Colonic mucosa (tissue), 4 donors: ENCODE measurements around the gene TPP1. TPM values are rescaled to one million over a fixed set of nuclear protein-coding genes. Genes with fewer than 3 reads are reported as not detected.

Source experiments
- DNase-seq: peaks from one replicate; pipeline ENCODE4 v3.0.0-alpha.2; 2020
- H3K27ac ChIP-seq: fragments of 200-600 bp; one replicate; pipeline ENCODE4 v1.8.0; 2021
- H3K27me3 ChIP-seq: fragments of 200-600 bp; one replicate; pipeline ENCODE4 v1.8.0; 2021
- H3K36me3 ChIP-seq: fragments of 200-600 bp; one replicate; pipeline ENCODE4 v1.8.0; 2021
- H3K4me1 ChIP-seq: fragments of 200-600 bp; one replicate; pipeline ENCODE4 v1.8.0; 2021; ENCODE audit warnings: mild to moderate bottlenecking
- H3K4me3 ChIP-seq: fragments of 200-600 bp; one replicate; pipeline ENCODE4 v1.8.0; 2021
- H3K9ac ChIP-seq, 2 donors: one replicate each; pipeline ENCODE4 v1.7.0; 2013; ENCODE audit warnings: control low read depth in 2 of 2, low read depth in 2 of 2, low read length in 2 of 2
- H3K9me3 ChIP-seq: fragments of 200-600 bp; one replicate; pipeline ENCODE4 v1.8.0; 2021
- intact Hi-C: fragments of 100-400 bp; cut with DNase I; formaldehyde crosslinking; loops from one replicate; pipeline ENCODE4 v1.14.1; 2022
- total RNA-seq, 2 donors: library from RNA; stranded (reverse); fragmentation: NEBNext Ultra II Directional in 1 of 2; extraction: Animal tissue kit (Norgen Biotek cat#: 25700) in 1 of 2; gene quantifications; one replicate each; pipeline ENCODE4 v1.2.1, GENCODE V29; 2021
- TF ChIP-seq, protein P1 (sequence below): fragments of 200-600 bp; IDR thresholded peaks from one replicate; pipeline ENCODE4 v1.8.0; 2022; ENCODE audit warnings: antibody characterized with exemption, mild to moderate bottlenecking
- donor health status: healthy.
- donor health status: DM: no; HTN: no; CAD: no.
- donor health status: DM: no; HTN: no; CAD: no.

TPP1 gene
- total RNA-seq, 2 donors from 2014 or later: 83.4 to 123 TPM

DNA sequence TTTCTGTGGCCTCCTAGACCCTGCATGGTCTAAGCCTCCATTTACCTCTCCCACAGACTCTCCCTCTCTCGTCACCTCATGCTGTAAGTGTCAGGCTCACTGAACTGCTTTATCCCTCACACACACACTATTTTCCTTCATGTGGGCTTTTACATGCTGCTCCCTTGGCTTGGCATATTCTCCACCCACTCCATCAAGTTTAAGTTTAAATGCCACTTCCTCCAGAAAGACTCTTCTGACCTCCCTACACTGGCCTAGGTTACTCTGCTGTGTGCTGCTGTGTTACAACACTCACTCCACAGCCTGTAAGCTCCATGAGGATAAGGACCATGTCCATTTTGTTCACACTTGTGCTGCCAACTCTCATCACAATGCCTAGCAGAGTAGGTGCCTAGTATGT, 33.9 kb upstream of the TPP1 start:
- no peaks in the 10 kb centered on the region for H3K36me3 ChIP-seq
- H3K4me3 ChIP-seq: no peak overlapping the region
- no peaks in the 10 kb centered on the region for H3K9me3 ChIP-seq
- TF ChIP-seq, protein P1, sequence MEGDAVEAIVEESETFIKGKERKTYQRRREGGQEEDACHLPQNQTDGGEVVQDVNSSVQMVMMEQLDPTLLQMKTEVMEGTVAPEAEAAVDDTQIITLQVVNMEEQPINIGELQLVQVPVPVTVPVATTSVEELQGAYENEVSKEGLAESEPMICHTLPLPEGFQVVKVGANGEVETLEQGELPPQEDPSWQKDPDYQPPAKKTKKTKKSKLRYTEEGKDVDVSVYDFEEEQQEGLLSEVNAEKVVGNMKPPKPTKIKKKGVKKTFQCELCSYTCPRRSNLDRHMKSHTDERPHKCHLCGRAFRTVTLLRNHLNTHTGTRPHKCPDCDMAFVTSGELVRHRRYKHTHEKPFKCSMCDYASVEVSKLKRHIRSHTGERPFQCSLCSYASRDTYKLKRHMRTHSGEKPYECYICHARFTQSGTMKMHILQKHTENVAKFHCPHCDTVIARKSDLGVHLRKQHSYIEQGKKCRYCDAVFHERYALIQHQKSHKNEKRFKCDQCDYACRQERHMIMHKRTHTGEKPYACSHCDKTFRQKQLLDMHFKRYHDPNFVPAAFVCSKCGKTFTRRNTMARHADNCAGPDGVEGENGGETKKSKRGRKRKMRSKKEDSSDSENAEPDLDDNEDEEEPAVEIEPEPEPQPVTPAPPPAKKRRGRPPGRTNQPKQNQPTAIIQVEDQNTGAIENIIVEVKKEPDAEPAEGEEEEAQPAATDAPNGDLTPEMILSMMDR: no peak
- intact Hi-C loops: no loop called here
- H3K4me1 ChIP-seq: no peaks in the 10 kb centered on the region
- H3K27ac ChIP-seq: no peak overlapping the region
- H3K9ac ChIP-seq: no peak overlapping the region
- H3K27me3 ChIP-seq: peaks cover 3% of the 10 kb centered on the region
- DNase-seq: no peak

DNA sequence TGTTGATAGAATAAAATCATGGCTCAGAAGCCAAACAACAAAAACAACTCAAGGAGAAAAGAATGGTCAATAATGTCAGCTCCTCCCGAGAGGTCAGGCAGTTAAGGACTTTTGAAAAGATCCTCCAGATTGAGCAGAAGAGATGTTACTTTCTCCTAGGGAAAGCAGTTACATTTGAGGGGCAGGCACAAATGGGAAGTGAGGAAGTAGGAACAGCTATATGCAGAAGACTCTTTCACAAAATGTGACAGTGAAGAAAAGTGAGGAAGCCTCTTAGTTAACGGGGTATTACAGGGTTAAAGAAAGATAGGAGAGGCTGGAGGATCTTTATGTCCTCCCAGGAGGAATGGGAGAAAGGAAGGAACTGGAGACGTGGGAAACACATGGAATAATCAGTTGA, 33.0 kb upstream of the TPP1 start:
- no peak for DNase-seq
- H3K9me3 ChIP-seq: no peaks in the 10 kb centered on the region
- no peak overlapping the region for H3K4me3 ChIP-seq
- intact Hi-C loops: no loop called here
- no peaks in the 10 kb centered on the region for H3K36me3 ChIP-seq
- no peak overlapping the region for H3K9ac ChIP-seq
- peaks cover 3% of the 10 kb centered on the region for H3K27me3 ChIP-seq
- TF ChIP-seq, protein P1: no peak
- H3K27ac ChIP-seq: no peak overlapping the region
- peaks cover 2% of the 10 kb centered on the region for H3K4me1 ChIP-seq

DNA sequence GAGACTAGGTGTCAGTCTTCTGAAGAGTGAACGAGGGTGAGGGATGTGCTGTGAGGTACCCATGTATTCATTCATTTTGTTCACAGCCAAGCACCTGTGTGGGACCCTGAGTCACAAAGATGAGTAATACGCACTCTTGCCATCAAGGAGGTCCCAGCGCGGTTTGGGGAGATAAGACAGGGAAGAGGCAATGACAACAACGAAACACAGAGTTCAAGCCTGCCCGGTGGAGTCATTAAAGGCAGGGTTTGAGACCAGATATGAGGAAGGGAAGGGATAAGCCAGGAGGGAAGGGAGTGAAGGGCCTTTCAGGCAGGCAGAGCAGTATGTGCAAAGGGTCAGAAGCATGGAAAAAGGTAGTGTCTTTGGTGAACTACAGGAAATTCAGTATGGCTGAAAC, 31.8 kb upstream of the TPP1 start:
- H3K27me3 ChIP-seq: peaks cover 3% of the 10 kb centered on the region
- no peak overlapping the region for H3K9ac ChIP-seq
- no peaks in the 10 kb centered on the region for H3K36me3 ChIP-seq
- no peak for DNase-seq
- H3K9me3 ChIP-seq: no peaks in the 10 kb centered on the region
- no peak overlapping the region for H3K4me3 ChIP-seq
- intact Hi-C loops: no loop called here
- TF ChIP-seq, protein P1: no peak
- no peak overlapping the region for H3K27ac ChIP-seq
- peaks cover 3% of the 10 kb centered on the region for H3K4me1 ChIP-seq

DNA sequence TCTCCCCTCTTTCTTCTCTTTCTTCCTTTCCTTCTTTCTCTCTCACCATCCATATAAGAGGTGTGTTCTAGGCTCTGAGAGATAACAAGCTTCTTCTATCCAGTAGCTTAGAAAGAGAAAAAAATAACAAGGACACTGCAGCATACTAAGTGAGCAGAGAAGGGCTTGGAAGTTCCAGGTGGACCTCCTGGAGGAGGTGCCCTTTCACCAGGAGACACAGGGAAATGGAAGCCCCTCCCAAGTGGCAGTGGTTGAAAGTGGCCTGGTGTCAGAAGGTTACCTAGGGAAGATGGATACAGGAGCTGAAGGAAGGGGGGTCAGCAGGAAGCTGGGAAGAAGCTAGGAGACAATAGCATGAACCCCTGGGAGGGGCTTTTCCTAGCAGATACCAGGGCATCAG, 30.9 kb upstream of the TPP1 start:
- TF ChIP-seq, protein P1: no peak
- Histone ChIP-seq H3K4me3 (no peak overlapping the region), H3K4me1 (peaks cover 3% of the 10 kb centered on the region), H3K27ac (no peak overlapping the region), H3K27me3 (peaks cover 3% of the 10 kb centered on the region), H3K9ac (no peak overlapping the region), H3K9me3 (no peaks in the 10 kb centered on the region), H3K36me3 (no peaks in the 10 kb centered on the region)
- intact Hi-C loops: no loop called here
- no peak for DNase-seq

DNA sequence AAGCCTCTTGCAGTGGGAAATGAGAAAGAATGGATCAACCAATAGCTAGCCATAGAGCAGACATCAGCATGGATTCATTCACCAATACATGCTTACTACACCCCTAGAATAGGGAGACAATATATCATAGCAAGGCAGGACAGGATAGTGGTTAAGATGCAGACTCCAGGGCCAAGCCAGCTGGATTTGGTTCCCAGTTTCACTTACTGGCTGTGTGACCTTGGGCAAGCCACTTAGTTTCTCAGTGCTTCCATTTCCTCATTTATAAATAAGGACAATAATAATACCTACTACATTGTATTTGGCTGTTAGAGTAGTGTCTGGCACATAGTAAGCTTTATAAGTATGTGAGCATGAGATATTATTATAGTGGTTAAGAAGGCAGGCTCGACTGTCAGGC, 29.3 kb upstream of the TPP1 start:
- no peak for DNase-seq
- Histone ChIP-seq H3K36me3 (no peaks in the 10 kb centered on the region), H3K27ac (peak overlapping the region; percentile 64), H3K9ac (no peak overlapping the region), H3K9me3 (no peaks in the 10 kb centered on the region), H3K4me1 (peaks cover 3% of the 10 kb centered on the region), H3K27me3 (no peaks in the 10 kb centered on the region), H3K4me3 (no peak overlapping the region)
- intact Hi-C loops: loop anchor here (5.0 kb wide), 1 partner anchor 34 kb away; the partner anchor contains the start of gene MRPL17
- TF ChIP-seq, protein P1: no peak
